Vagina (tissue), 2 donors: ENCODE data around the gene TRPV3. TPM values are rescaled to one million over a fixed set of nuclear protein-coding genes. Genes with fewer than 3 reads are reported as not detected.

Source experiments
- DNase-seq, 2 donors: peaks; one replicate each; pipeline ENCODE4 v3.0.0-alpha.2; 2017; ENCODE audit errors: extremely low spot score in 2 of 2
- H3K27ac ChIP-seq: fragments of 200-600 bp; sonication (generic); one replicate; pipeline ENCODE4 v1.5.1; 2019
- H3K27me3 ChIP-seq: fragments of 200-600 bp; sonication (generic); one replicate; pipeline ENCODE4 v1.5.1; 2019
- H3K36me3 ChIP-seq, 2 donors: fragments of 200-600 bp; sonication (generic); one replicate each; pipeline ENCODE4 v1.5.1; 2017 to 2019
- H3K4me1 ChIP-seq: fragments of 200-600 bp; sonication (generic); one replicate; pipeline ENCODE4 v1.5.1; 2019
- H3K4me3 ChIP-seq, 2 donors: fragments of 200-600 bp; sonication (generic); 1 replicate in 1 of 2; 2 replicates in 1 of 2; pipeline ENCODE4 v1.5.1; 2016 to 2019
- H3K9me3 ChIP-seq: fragments of 200-600 bp; sonication (generic); one replicate; pipeline ENCODE4 v1.5.1; 2019
- POLR2A ChIP-seq, 2 donors: fragments of 450-650 bp; IDR thresholded peaks; one replicate each; pipeline ENCODE4 v1.6.1; 2017; ENCODE audit warnings: antibody characterized with exemption in 2 of 2, mild to moderate bottlenecking in 2 of 2, moderate library complexity in 2 of 2
- POLR2AphosphoS5 ChIP-seq, 2 donors: sonication (generic); formaldehyde crosslinking; IDR thresholded peaks; one replicate each; pipeline ENCODE4 v1.9.0; 2017; ENCODE audit warnings: antibody characterized with exemption in 2 of 2, mild to moderate bottlenecking in 2 of 2, low read depth in 1 of 2; ENCODE audit not compliant: insufficient read depth in 1 of 2
- intact Hi-C: fragments of 100-400 bp; cut with DNase I; formaldehyde crosslinking; loops from one replicate; pipeline ENCODE4 v1.15.1; 2023
- total RNA-seq: library from RNA; depleted of rRNA; stranded (reverse); fragments of >200 nt; gene quantifications from one replicate; pipeline ENCODE4 v1.2.3, GENCODE V29; 2016
- TF ChIP-seq, protein P1 (sequence below), 3 experiments: fragments of 450-650 bp in 2 of 3; fragments of 200-600 bp in 1 of 3; sonication (generic) in 1 of 3; IDR thresholded peaks; one replicate each; pipeline ENCODE4 v1.5.1; 2017 to 2019; ENCODE audit warnings: antibody characterized with exemption in 3 of 3, mild to moderate bottlenecking in 2 of 3, moderate library complexity in 2 of 3

The TRPV3 gene
- total RNA-seq, 1 donor from 2014 or later = 3.2 TPM

DNA sequence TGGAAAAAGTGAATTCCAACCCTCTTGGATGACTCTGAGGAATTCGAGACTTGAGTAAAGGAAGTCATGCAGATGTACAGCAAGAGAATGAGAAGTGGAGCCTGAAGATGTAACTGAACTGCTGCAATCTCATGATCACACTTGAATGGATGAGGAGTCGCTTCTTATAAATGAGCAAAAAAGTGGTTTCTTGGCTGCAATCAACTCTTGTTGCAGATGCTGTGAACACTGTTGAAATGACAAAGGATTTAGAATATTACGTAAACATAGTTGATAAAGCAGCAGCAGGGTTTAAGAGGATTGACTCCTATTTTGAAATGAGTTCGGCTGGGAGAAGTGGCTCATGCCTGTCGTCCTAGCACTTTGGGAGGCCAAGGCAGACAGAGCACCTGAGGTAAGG lies 56.3 kb downstream of the TRPV3 start:
- no peaks in the 10 kb centered on the region for H3K4me1 ChIP-seq
- no peaks in the 10 kb centered on the region for H3K9me3 ChIP-seq
- no peak overlapping the region for H3K27ac ChIP-seq
- intact Hi-C loops = no loop called here
- no peaks in the 10 kb centered on the region for H3K36me3 ChIP-seq
- TF ChIP-seq, protein P1, sequence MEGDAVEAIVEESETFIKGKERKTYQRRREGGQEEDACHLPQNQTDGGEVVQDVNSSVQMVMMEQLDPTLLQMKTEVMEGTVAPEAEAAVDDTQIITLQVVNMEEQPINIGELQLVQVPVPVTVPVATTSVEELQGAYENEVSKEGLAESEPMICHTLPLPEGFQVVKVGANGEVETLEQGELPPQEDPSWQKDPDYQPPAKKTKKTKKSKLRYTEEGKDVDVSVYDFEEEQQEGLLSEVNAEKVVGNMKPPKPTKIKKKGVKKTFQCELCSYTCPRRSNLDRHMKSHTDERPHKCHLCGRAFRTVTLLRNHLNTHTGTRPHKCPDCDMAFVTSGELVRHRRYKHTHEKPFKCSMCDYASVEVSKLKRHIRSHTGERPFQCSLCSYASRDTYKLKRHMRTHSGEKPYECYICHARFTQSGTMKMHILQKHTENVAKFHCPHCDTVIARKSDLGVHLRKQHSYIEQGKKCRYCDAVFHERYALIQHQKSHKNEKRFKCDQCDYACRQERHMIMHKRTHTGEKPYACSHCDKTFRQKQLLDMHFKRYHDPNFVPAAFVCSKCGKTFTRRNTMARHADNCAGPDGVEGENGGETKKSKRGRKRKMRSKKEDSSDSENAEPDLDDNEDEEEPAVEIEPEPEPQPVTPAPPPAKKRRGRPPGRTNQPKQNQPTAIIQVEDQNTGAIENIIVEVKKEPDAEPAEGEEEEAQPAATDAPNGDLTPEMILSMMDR (IDR thresholded peaks at IDR 0.05) = no peak
- TF ChIP-seq POLR2AphosphoS5 (IDR thresholded peaks at IDR 0.05; ENCODE audit: insufficient read depth in 1 of 2, low read depth in 1 of 2) = no peak
- TF ChIP-seq POLR2A (IDR thresholded peaks at IDR 0.05) = no peak
- peak in 1 of 2 donors; percentile 5 for DNase-seq
- H3K4me3 ChIP-seq = no peak overlapping the region
- H3K27me3 ChIP-seq = no peaks in the 10 kb centered on the region

- Histone ChIP-seq H3K27me3 (no peaks in the 10 kb centered on the region), H3K4me1 (no peaks in the 10 kb centered on the region), H3K9me3 (no peaks in the 10 kb centered on the region), H3K4me3 (no peak overlapping the region), H3K36me3 (no peaks in the 10 kb centered on the region), H3K27ac (no peak overlapping the region)
- peak in 1 of 2 donors; percentile 20 for DNase-seq
- TF ChIP-seq POLR2AphosphoS5 (IDR thresholded peaks at IDR 0.05; ENCODE audit: insufficient read depth in 1 of 2, low read depth in 1 of 2) (no peak), POLR2A (IDR thresholded peaks at IDR 0.05) (no peak)
- TF ChIP-seq, protein P1 (IDR thresholded peaks at IDR 0.05) = no peak
- intact Hi-C loops = no loop called here
Observed at GRCh38 chr17:3497101-3497500, 60.5 kb downstream of the TRPV3 start.

DNA sequence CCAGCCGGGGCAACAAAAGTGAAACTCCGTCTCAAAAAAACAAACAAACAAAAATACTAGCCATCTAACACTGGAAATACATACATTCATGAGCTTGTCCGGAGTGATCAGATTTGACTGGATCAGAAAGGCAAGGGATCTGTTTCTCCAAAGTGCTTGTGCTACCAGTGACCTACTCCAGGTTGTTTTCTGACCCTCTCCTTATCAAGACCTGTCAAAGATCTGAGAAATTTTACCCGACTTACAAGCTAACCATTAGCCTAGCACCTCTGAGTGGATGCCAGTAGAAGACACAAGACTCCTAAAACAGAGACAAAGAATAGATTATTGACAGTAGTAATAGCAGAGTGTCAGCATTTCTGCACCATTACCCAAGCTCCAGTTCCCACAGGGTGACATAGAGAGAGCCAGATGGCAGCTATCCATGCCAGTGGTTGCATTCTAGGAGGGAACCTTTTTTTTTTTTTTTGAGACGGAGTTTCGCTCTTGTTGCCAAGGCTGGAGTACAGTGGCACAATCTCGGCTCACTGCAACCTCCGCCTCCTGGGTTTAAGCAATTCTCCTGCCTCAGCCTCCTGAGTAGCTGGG lies 72.0 kb downstream of the TRPV3 start:
- H3K27me3 ChIP-seq = no peaks in the 10 kb centered on the region
- no peaks in the 10 kb centered on the region for H3K4me1 ChIP-seq
- TF ChIP-seq POLR2AphosphoS5 (IDR thresholded peaks at IDR 0.05; ENCODE audit: insufficient read depth in 1 of 2, low read depth in 1 of 2) (no peak), POLR2A (IDR thresholded peaks at IDR 0.05) (no peak)
- TF ChIP-seq, protein P1 (IDR thresholded peaks at IDR 0.05) = no peak
- no peaks in the 10 kb centered on the region for H3K9me3 ChIP-seq
- H3K4me3 ChIP-seq = no peak overlapping the region
- H3K27ac ChIP-seq = no peak overlapping the region
- no peaks in the 10 kb centered on the region for H3K36me3 ChIP-seq
- DNase-seq = no peak
- intact Hi-C loops = no loop called here

GRCh38 chr17:3482852-3483251 lies 74.8 kb downstream of the TRPV3 start:
- H3K27me3 ChIP-seq = no peaks in the 10 kb centered on the region
- no peak for DNase-seq
- TF ChIP-seq POLR2AphosphoS5 (IDR thresholded peaks at IDR 0.05; ENCODE audit: insufficient read depth in 1 of 2, low read depth in 1 of 2) = no peak
- TF ChIP-seq, protein P1 (IDR thresholded peaks at IDR 0.05) = no peak
- no peak for TF ChIP-seq POLR2A (IDR thresholded peaks at IDR 0.05)
- no peaks in the 10 kb centered on the region for H3K9me3 ChIP-seq
- H3K4me1 ChIP-seq = no peaks in the 10 kb centered on the region
- H3K4me3 ChIP-seq = no peak overlapping the region
- H3K36me3 ChIP-seq = no peaks in the 10 kb centered on the region
- intact Hi-C loops = no loop called here
- H3K27ac ChIP-seq = no peak overlapping the region

DNA sequence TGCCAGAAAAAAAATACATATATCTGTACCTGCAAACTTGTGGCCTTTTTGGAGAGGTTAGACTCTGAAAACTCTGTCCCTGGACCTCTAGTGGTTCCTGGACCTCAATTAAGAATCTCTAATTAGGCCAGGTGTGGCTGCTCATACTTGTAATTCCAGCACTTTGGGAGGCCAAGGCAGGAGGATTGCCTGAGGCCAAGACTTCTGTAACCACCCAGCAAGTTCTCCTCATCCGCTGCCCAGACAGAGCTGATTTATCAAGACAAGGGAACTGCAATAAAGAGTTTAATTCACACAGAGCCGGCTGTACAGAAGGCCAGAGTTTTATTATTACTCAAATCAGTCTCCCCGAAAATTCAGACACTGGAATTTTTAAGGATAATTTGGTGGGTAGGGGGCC lies 77.6 kb downstream of the TRPV3 start:
- DNase-seq = no peak
- no peak for TF ChIP-seq POLR2A (IDR thresholded peaks at IDR 0.05)
- no peak for TF ChIP-seq POLR2AphosphoS5 (IDR thresholded peaks at IDR 0.05; ENCODE audit: insufficient read depth in 1 of 2, low read depth in 1 of 2)
- TF ChIP-seq, protein P1 (IDR thresholded peaks at IDR 0.05) = no peak
- no peaks in the 10 kb centered on the region for H3K36me3 ChIP-seq
- H3K4me3 ChIP-seq = no peak overlapping the region
- no peaks in the 10 kb centered on the region for H3K9me3 ChIP-seq
- H3K27me3 ChIP-seq = no peaks in the 10 kb centered on the region
- intact Hi-C loops = no loop called here
- peaks cover 15% of the 10 kb centered on the region for H3K4me1 ChIP-seq
- no peak overlapping the region for H3K27ac ChIP-seq
